HG03432 (cell line): ENCODE data around the gene GFOD1.

ENCODE experiments used
- ATAC-seq: cut with Tn5 transposase; IDR thresholded peaks from one replicate; pipeline ENCODE4 v1.9.1; 2021; ENCODE audit warnings: mild to moderate bottlenecking, moderate library complexity; ENCODE audit not compliant: unreplicated experiment

GFOD1 gene

DNA sequence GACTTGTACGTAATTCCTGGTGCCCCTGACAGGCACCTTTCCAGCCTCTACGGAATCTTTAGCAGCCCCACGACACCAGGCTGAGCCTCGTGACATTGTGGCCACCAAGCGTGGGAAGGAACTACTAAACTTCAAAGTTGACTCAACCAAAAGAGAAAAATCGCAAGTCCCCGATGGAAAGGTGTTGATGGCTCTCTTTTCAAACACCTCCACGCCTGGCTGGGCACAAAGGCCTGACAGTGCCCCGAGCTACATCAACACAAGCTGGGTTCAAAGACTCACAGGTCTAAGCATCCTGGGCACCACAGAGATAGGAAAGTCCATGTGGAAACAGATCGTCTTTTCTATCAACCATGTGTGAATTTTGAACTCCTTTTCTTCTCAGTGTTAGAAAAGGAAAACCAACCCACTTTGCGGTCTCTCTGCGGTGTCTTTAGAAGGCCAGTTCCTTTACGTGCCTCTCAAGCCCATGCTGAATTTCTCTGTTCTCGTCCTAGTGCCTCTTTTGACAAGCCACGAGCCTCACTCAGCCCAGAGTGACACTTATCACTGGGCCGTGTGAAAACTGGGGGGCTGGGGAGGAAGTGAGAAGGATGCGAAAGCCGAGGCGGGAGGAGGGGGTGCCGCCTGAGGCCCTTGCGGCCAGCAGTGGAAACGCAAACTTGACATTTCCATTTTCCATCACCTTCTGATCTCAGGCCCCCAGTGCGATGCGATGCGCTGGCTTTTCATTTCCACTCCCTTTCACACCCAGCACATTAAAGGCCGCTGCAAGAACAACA, 59.4 kb downstream of the GFOD1 start:
- peak; percentile 71 for ATAC-seq

GRCh38 chr6:13427316-13427715, 60.1 kb downstream of the GFOD1 start:
- ATAC-seq, result peak; percentile 25

DNA sequence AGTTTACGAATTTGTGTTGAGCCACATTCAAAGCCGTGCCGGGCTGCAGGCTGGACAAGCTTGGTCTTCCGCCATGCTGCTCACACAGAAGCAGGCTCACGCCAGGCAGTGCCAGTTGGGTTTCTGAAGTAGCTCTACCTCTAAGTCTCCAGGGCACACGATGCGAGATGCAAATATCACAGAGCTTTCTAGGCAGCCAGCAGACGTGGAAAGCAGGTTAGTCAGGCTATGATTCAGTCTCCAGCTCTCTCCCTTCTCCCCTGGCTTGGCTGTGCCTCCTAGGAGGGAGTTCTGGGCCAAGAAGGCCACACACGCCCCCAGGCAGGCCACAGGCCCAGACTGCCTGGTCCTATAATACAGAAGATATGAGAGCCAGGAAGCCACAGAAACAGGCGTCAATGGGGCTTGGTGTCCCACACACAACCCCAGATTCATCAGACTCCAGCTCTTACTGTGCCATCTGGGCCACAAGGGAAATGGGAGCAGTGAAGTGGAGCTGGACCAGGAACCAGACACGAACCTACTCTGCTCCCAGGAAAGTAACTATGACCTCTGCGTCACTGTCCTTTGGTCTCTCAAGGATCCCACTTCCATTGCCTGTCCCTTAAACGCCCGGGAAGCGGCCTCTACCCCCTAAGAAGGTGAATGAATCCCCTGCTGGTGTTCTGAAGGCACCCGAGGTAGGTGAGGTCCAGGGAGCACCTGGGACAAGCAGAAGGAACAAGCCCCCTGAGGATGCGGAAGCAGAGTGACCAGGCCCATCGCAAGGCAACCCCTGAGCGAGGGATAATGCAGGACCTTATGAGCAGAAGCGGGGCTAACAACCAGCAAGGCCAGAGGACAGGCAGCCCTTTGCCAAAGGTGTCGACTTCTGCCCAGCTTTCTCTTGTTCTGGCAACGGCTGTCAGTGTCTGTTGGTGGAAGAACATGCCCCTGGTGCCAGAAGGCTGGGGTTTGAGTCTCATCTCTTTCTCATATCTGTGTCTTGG, 61.2 kb downstream of the GFOD1 start:
- no peak for ATAC-seq

GRCh38 chr6:13425270-13425873, 62.0 kb downstream of the GFOD1 start:
- no peak for ATAC-seq

DNA sequence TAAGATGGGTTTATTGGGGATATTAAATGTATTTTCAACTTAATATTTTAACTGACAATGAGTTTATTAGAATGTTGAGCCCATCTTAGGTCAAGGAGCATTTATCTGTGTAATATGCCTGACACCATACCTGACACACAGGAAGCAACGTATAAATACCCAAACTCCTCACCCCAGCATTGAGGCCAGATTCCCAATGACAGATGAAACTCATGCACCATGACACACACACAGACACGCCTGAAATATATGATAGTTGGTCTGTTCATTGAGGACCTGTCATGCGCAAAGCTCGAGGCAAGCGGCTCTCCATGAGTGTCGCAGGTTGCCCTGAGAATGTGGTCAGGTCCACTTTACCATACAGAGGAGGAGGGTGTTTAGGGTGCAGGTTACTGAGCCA, 64.1 kb downstream of the GFOD1 start:
- ATAC-seq, result no peak

DNA sequence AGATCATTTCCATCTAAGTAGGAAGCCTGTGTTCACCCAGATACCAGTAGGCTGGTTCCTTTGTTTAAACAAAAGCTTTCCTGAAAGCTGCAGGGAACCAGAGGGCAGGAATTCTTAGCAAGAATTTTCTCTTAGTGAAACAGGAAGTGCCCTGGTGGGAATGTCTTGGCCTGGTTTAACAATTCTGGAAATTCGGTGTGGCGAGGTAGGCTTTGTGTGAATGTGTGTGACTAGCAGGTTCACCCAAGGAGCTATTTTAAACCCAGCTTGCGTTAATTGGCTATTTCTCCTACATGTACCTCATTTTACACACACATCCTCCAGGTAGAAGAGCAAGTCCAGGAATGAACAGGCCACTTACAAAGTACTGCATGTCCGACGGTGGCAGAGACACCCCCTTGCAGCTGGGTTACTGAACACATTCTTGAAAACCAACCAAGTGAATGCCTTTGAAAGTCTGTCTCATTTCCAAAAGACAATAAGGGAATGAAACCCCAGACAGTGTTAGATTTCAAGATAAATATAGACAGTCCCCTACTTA, 64.6 kb downstream of the GFOD1 start:
- no peak for ATAC-seq

DNA sequence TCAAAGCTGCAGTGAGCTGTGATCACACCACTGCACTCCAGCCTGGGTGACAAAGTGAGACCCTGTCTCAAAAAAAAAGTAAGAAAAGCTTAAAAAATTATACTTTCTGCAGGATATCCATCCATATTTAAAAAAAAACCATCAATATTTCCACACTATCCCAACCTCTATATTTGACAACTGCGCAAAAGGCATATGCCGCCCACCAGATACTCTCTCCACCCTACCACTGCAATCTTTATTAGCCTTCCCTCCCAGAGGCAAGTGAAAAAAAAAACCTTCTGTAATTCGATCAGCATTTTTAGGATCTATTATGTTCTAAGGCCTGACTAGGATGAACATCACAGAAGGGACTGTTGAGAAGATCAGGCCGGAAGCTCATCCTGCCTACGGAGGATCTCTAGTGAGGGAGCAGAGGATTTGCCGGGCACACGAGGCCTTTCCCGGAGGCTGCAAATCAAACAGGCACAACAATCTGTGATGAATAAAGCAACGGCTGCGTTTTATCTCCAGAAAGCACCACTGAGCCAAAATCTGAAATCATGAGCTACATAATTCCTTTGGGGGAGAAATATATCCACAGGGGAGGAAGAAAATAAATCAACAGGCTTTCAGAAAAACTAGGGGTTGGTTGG, 65.9 kb downstream of the GFOD1 start:
- no peak for ATAC-seq

DNA sequence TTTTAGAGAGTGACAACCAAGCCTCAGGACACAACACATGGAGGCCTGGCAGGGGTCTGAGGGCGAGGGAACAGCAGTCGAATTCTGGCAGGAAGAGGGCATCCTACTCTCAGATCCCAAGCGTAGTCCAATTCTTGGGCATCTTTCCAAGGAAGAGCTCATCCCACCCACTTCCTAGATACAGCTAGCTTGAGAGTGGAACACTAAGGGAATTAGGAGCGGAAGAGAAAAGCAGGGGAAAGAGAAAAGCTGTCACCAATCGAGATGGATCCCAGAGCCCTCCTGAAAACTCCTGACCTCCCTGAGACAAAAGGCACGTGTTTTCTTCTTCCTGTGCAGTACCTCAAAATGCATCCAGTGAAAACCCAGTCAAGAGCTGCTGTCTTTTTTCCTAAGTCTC, 67.1 kb downstream of the GFOD1 start:
- ATAC-seq, result no peak

- ATAC-seq, result no peak
Observed at GRCh38 chr6:13419422-13420195, 67.8 kb downstream of the GFOD1 start.

DNA sequence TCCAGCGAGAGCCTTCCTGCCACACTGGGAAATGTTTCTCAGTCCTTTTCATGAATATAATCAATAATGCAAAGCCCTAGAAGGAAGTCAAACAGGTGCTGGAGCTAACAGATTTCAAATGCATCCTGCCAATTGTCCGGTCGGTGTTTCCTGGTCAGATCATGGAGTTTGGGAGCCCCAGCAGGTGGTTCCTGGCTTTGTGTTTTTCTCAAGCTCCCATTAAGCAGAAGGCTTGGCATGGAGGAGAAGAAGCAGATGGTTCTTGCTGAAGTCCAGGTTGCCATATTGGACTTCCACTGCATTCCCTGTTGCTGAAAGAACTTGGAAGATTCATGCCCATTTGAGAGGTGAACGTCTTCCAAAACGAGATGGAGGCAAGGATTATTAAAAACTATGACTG, 68.6 kb downstream of the GFOD1 start:
- no peak for ATAC-seq

DNA sequence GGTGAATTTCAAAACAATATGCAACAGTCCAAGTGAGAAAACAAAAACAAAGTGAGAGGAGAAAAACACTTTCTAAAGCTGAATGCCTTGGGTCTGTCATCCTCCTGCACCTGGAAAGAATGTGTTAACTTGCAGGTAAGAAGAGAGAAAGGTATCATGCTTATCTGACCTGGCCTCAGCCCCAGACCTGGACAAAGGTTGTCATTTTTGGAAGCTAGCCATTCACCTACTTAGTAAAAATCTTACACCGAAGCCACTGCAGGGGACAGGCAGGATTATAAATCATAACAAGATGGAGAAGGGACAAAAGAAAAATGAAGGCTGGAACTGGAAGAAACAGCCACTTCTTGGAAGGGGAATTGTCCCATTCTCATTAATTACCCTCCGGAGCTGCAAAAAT, 69.4 kb downstream of the GFOD1 start:
- ATAC-seq, result no peak

DNA sequence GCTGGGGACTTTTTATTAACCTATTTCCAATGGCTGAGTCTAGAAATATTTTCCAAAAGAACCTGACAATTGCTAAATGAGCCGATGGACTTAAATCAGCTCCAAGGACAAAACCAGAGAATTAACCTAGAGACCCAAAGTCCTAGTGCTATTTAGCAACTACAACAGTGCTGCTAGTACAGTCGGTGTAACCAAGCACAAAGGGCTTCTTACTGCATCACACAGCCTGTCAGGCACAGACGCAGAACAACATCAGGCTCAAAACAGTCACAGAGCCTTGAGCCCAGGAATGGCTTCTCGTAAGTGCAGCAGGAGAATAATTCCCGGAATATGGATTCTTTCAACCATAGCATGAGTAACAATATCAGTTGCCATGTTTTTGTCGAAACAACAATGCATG, 70.0 kb downstream of the GFOD1 start:
- no peak for ATAC-seq

DNA sequence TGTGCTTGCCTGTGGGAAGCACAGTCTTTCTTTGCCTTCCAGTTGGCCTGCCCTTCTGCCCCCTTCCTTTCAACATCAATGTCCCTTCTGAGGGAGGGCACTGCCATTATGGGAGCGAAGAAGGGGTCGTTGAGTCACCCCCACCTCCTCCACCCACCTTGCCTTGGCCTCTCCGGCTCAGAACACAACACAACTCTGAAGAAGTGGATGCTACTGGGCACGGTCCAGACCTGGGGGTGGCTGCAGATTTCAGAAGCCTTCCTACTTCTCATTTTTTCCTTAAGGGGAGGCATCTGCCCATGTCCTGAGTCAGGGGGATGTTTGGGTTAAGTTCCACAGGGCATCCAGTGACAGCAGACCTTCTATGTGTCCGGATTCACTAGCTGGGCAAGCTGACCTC, 72.1 kb downstream of the GFOD1 start:
- no peak for ATAC-seq

GRCh38 chr6:13413900-13414555, 73.4 kb downstream of the GFOD1 start:
- no peak for ATAC-seq

DNA sequence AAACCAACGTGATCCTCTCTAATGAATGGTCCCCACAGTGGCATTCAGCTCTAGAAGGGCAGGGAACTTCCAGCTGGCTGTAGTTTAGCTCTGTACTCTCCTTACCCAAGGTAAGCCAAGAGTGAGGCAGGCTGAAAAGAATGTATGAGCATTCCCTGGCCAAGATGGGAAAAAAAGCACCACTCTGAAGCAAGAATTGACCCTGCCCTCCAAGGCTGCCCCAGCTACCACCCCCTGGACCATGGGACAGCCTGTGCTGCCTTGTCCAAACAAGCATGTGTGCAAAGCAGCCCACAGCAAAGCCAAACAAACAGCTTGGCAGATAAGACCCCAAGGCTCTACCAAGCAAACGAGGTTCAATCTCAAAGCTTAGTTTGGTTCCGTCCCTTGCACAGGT, 73.9 kb downstream of the GFOD1 start:
- ATAC-seq, result no peak

DNA sequence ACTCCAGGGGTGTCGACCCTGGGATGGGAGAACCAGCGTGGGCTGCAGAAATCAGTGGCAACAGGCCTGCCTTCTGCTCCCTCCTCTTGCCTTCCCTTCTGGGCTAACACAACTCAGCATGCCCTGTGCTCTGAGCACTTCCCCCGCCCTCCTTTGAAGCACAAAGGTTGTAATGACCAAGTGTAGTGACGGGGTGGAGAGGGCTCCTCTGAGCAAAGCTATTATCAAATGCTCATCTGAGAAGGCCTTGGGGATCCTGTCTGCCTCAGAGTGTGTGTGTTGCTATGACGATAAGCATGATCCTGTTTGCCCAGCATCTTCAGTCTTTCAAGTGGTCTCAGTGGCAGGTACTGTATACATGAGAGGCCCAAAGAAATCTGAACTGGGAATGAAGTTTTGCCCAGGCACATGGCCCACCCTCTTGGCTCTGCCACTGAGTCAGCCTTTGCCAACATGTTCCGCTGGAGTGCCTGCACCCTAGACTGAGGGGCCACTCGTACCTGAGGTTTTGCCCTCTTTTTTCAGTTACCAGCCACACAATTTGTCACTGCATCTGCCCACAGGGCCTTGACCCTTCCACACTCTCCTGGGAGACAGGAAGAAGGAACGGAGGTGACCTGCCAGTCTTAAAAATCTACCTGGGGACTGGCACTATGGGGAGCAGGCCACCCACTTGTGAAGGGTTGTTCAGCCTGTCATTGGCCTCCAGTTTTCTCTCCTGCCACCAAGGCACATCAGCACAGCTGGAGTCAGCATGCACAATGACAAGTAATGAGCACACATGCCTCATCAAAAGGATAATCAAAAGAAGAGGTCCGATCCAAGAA, 74.5 kb downstream of the GFOD1 start:
- no peak for ATAC-seq

- no peak for ATAC-seq
Observed at GRCh38 chr6:13412211-13412610, 75.2 kb downstream of the GFOD1 start.

GRCh38 chr6:13411484-13411883, 75.9 kb downstream of the GFOD1 start:
- no peak for ATAC-seq

- ATAC-seq, result no peak
Observed at GRCh38 chr6:13409991-13410390, 77.4 kb downstream of the GFOD1 start.
